D721Med (cell line): ENCODE measurements around the gene PGS1.

Source experiments
- DNase-seq: peaks from one replicate; pipeline ENCODE4 v3.0.0; 2011; ENCODE audit warnings: low spot score; ENCODE audit not compliant: insufficient read length
- FAIRE-seq: peaks from 2 replicates; lab custom pipeline; 2011; peaks lifted over from hg19 to GRCh38; lab: Jason Lieb, UNC
- CTCF ChIP-seq: IDR thresholded peaks from 2 replicates; pipeline ENCODE4 v1.5.1; 2012; ENCODE audit warnings: mild to moderate bottlenecking, control low read depth; ENCODE audit not compliant: insufficient read depth; ENCODE audit errors: missing control alignments

PGS1 gene

GRCh38 chr17:78357177-78357586 lies 21.3 kb upstream of the PGS1 start:
- DNase-seq (no peak), FAIRE-seq (no peak)
- TF ChIP-seq CTCF, result no peak

GRCh38 chr17:78357672-78358537 lies 20.5 kb upstream of the PGS1 start:
- no peak for DNase-seq
- no peak for FAIRE-seq
- TF ChIP-seq CTCF, result no peak

GRCh38 chr17:78358538-78359320 lies 19.7 kb upstream of the PGS1 start:
- DNase-seq (peak; percentile 49), FAIRE-seq (no peak)
- TF ChIP-seq CTCF, result no peak

- FAIRE-seq (no peak), DNase-seq (peak; percentile 48)
- TF ChIP-seq CTCF, result no peak
Observed at GRCh38 chr17:78359321-78359996, 19.0 kb upstream of the PGS1 start.

GRCh38 chr17:78359997-78360370 lies 18.5 kb upstream of the PGS1 start, which contains the start of gene SOCS3:
SOCS3 (minus strand) TSS chr17:78360077; CDS start chr17:78359095, 982 bp downstream.
- DNase-seq, result peak; percentile 67
- TF ChIP-seq CTCF, result no peak
- FAIRE-seq, result no peak

- FAIRE-seq, result no peak
Observed at GRCh38 chr17:78360371-78361224, 17.9 kb upstream of the PGS1 start.

More at GRCh38 chr17:78360371-78361224, 17.9 kb upstream of the PGS1 start:
- DNase-seq, result peak; percentile 97
- peak; percentile 92 for TF ChIP-seq CTCF
